DOHH2 (cell line): ENCODE measurements around the gene CYP46A1.

Experiments
- H3F3A ChIP-seq: fragments of 200-600 bp; sonication (generic), shearing (Covaris generic); 2 replicates; pipeline ENCODE4 v1.6.0; 2016; ENCODE audit warnings: antibody characterized with exemption, mild to moderate bottlenecking; ENCODE audit not compliant: control insufficient read depth, insufficient read depth
- H3K27ac ChIP-seq: fragments of 200-600 bp; sonication (generic); 2 replicates; pipeline ENCODE4 v1.5.1; 2014; ENCODE audit warnings: low read depth, mild to moderate bottlenecking, low read length, moderate library complexity
- H3K27me3 ChIP-seq: fragments of 200-600 bp; sonication (generic); 2 replicates; pipeline ENCODE4 v1.6.1; 2014; ENCODE audit warnings: mild to moderate bottlenecking, low read length, mixed read lengths; ENCODE audit not compliant: control insufficient read depth
- H3K36me3 ChIP-seq: fragments of 200-600 bp; sonication (generic); 2 replicates; pipeline ENCODE4 v1.6.1; 2014; ENCODE audit warnings: mild to moderate bottlenecking, low read length, moderate library complexity, mixed read lengths; ENCODE audit not compliant: control insufficient read depth
- H3K4me1 ChIP-seq: fragments of 200-600 bp; sonication (generic); 2 replicates; pipeline ENCODE4 v1.6.1; 2014; ENCODE audit warnings: mild to moderate bottlenecking, low read length, mixed read lengths; ENCODE audit not compliant: control insufficient read depth
- H3K4me2 ChIP-seq: fragments of 200-600 bp; sonication (generic); 2 replicates; pipeline ENCODE4 v1.6.0; 2014; ENCODE audit warnings: mild to moderate bottlenecking, low read length, moderate library complexity
- H3K4me3 ChIP-seq: fragments of 200-600 bp; sonication (generic); 2 replicates; pipeline ENCODE4 v1.5.1; 2014; ENCODE audit warnings: mild to moderate bottlenecking, low read length, mixed read lengths
- H3K79me2 ChIP-seq: fragments of 200-600 bp; sonication (generic); 2 replicates; pipeline ENCODE4 v1.6.1; 2014; ENCODE audit warnings: mild to moderate bottlenecking, low read length, mixed read lengths; ENCODE audit not compliant: control insufficient read depth
- H3K9me2 ChIP-seq: fragments of 200-600 bp; sonication (generic); replicated peaks from 2 replicates; pipeline ENCODE4 v1.6.1; 2014; ENCODE audit warnings: mild to moderate bottlenecking, low read length, mixed read lengths; ENCODE audit not compliant: control insufficient read depth
- H3K9me3 ChIP-seq: fragments of 200-600 bp; sonication (generic); 2 replicates; pipeline ENCODE4 v1.6.1; 2014; ENCODE audit warnings: antibody characterized with exemption, low read length, mixed read lengths; ENCODE audit not compliant: control insufficient read depth, insufficient read depth
- H4K20me1 ChIP-seq: fragments of 200-600 bp; sonication (generic); 2 replicates; pipeline ENCODE4 v1.6.0; 2014; ENCODE audit warnings: low read depth, mild to moderate bottlenecking, antibody characterized with exemption, low read length, moderate library complexity; ENCODE audit not compliant: control insufficient read depth, insufficient read depth
- CTCF ChIP-seq: fragments of 200-600 bp; sonication (generic); IDR thresholded peaks from one replicate; pipeline ENCODE4 v1.5.1; 2014; ENCODE audit warnings: antibody characterized with exemption, mild to moderate bottlenecking, low read depth, low read length; ENCODE audit not compliant: poor library complexity, severe bottlenecking
- EZH2phosphoT487 ChIP-seq: fragments of 200-600 bp; sonication (generic); IDR thresholded peaks from 2 replicates; pipeline ENCODE4 v1.6.1; 2017; ENCODE audit warnings: borderline replicate concordance, mild to moderate bottlenecking, antibody characterized with exemption, low read length, moderate library complexity, mixed read lengths

The CYP46A1 gene

GRCh38 chr14:99734406-99735051 lies 50.4 kb downstream of the CYP46A1 start:
- Histone ChIP-seq H3K4me3 (no peak overlapping the region), H4K20me1 (no peaks in the 10 kb centered on the region), H3K4me1 (no peaks in the 10 kb centered on the region), H3K9me2 (no peaks in the 10 kb centered on the region), H3K4me2 (no peak overlapping the region), H3K27ac (no peak overlapping the region), H3K27me3 (no peaks in the 10 kb centered on the region), H3K79me2 (no peaks in the 10 kb centered on the region), H3K9me3 (no peaks in the 10 kb centered on the region), H3K36me3 (no peaks in the 10 kb centered on the region), H3F3A (no peaks in the 10 kb centered on the region)
- TF ChIP-seq CTCF (no peak), EZH2phosphoT487 (no peak)

GRCh38 chr14:99735189-99736135 lies 51.4 kb downstream of the CYP46A1 start:
- TF ChIP-seq CTCF (no peak), EZH2phosphoT487 (no peak)
- Histone ChIP-seq H3K27me3 (no peaks in the 10 kb centered on the region), H4K20me1 (no peaks in the 10 kb centered on the region), H3K27ac (no peak overlapping the region), H3K4me3 (no peak overlapping the region), H3K9me2 (no peaks in the 10 kb centered on the region), H3K9me3 (no peaks in the 10 kb centered on the region), H3K4me1 (no peaks in the 10 kb centered on the region), H3K36me3 (no peaks in the 10 kb centered on the region), H3K79me2 (no peaks in the 10 kb centered on the region), H3K4me2 (no peak overlapping the region), H3F3A (no peaks in the 10 kb centered on the region)

- Histone ChIP-seq H4K20me1 (no peaks in the 10 kb centered on the region), H3K4me1 (no peaks in the 10 kb centered on the region), H3F3A (no peaks in the 10 kb centered on the region), H3K9me3 (no peaks in the 10 kb centered on the region), H3K79me2 (no peaks in the 10 kb centered on the region), H3K9me2 (no peaks in the 10 kb centered on the region), H3K4me3 (no peak overlapping the region), H3K36me3 (no peaks in the 10 kb centered on the region), H3K4me2 (no peak overlapping the region), H3K27me3 (no peaks in the 10 kb centered on the region), H3K27ac (no peak overlapping the region)
- TF ChIP-seq CTCF (no peak), EZH2phosphoT487 (no peak)
Observed at GRCh38 chr14:99736603-99737371, 52.7 kb downstream of the CYP46A1 start.
